Spleen (tissue), 7 donors: ENCODE data around the gene BSN.

Experiments used
- POLR2A ChIP-seq, 3 donors: fragments of 450-650 bp; IDR thresholded peaks; one replicate each; pipeline ENCODE4 v1.5.1; 2017; ENCODE audit warnings: antibody characterized with exemption in 3 of 3, mild to moderate bottlenecking in 1 of 3
- POLR2AphosphoS5 ChIP-seq, 3 donors: sonication (generic); formaldehyde crosslinking; IDR thresholded peaks; one replicate each; pipeline ENCODE4 v1.5.1; 2017; ENCODE audit warnings: antibody characterized with exemption in 3 of 3
- TF ChIP-seq, protein P1 (sequence below), 11 experiments: fragments of 200-600 bp in 7 of 11; fragments of 450-650 bp in 4 of 11; sonication (generic) in 4 of 11; IDR thresholded peaks in 8 of 11; conservative IDR thresholded peaks in 3 of 11; 1 replicate in 7 of 11; 2 replicates in 4 of 11; pipeline versions ENCODE4 v1.4.0 to v1.8.0; 2016 to 2021; ENCODE audit warnings: antibody characterized with exemption in 11 of 11, inconsistent platforms in 4 of 11, mild to moderate bottlenecking in 1 of 11
- donor health status: DM: no; HTN: no; CAD: no; lungs with moderate emphysema.
- donor health status: DM: no; HTN: no; CAD: no.
- donor health status: DM: no; HTN: no; CAD: no.

DNA sequence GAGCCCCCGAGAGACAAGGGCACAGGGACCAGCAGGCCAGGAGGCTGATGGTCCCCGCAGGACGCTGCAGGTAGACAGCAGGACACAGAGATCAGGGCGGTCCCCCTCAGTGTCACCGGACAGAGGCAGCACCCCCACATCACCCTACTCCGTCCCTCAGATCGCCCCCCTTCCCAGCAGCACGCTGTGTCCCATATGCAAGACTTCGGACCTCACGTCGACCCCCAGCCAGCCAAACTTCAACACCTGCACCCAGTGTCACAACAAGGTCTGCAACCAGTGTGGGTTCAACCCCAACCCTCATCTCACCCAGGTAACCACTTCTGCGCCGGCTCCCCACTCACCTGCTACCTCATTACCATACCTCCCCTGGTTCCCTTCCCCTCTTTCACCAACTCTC, 70.8 kb downstream of the BSN start:
- TF ChIP-seq POLR2A (IDR thresholded peaks at IDR 0.05) (no peak), POLR2AphosphoS5 (IDR thresholded peaks at IDR 0.05) (no peak)
- TF ChIP-seq, protein P1, sequence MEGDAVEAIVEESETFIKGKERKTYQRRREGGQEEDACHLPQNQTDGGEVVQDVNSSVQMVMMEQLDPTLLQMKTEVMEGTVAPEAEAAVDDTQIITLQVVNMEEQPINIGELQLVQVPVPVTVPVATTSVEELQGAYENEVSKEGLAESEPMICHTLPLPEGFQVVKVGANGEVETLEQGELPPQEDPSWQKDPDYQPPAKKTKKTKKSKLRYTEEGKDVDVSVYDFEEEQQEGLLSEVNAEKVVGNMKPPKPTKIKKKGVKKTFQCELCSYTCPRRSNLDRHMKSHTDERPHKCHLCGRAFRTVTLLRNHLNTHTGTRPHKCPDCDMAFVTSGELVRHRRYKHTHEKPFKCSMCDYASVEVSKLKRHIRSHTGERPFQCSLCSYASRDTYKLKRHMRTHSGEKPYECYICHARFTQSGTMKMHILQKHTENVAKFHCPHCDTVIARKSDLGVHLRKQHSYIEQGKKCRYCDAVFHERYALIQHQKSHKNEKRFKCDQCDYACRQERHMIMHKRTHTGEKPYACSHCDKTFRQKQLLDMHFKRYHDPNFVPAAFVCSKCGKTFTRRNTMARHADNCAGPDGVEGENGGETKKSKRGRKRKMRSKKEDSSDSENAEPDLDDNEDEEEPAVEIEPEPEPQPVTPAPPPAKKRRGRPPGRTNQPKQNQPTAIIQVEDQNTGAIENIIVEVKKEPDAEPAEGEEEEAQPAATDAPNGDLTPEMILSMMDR (IDR thresholded peaks at IDR 0.05 in 8 of 11, conservative IDR thresholded peaks at IDR 0.05 in 3 of 11), result no peak
